ENCODE results near the gene ZNHIT2. TPM values are rescaled to one million over a fixed set of nuclear protein-coding genes. Genes with fewer than 3 reads are reported as not detected.

Gene ZNHIT2
- total and polyA plus RNA-seq, 2 of the 8 experiments (the other 6 are each of a cell fraction or from before 2014, with no cell fraction given) = 13.0 to 16.1 TPM

- TF ChIP-seq MAFK (IDR thresholded peaks at IDR 0.05; ENCODE audit: low read depth, low read length) (no peak), SP1 (IDR thresholded peaks at IDR 0.05; ENCODE audit: low read depth, low read length) (no peak), FOSL1 (IDR thresholded peaks at IDR 0.05; ENCODE audit: insufficient read depth, low read depth, low read length) (no peak), SUZ12 (IDR thresholded peaks at IDR 0.05; ENCODE audit: low read length) (no peak), BCL11A (IDR thresholded peaks at IDR 0.05; ENCODE audit: low read depth in 2 of 2, low read length in 2 of 2) (no peak), CTCF (IDR thresholded peaks at IDR 0.05; ENCODE audit: control extremely low read depth in 1 of 3, insufficient read depth in 1 of 3, low read depth in 1 of 3, low read length in 3 of 3) (no peak), MAX (IDR thresholded peaks at IDR 0.05) (no peak), JUND (IDR thresholded peaks at IDR 0.05; ENCODE audit: low read length) (no peak), HDAC2 (IDR thresholded peaks at IDR 0.05; ENCODE audit: borderline replicate concordance in 1 of 2, low read depth in 2 of 2, low read length in 2 of 2) (no peak), SAP30 (IDR thresholded peaks at IDR 0.05; ENCODE audit: insufficient read depth, insufficient replicate concordance, low read length) (no peak)
These were observed 27.9 kb downstream of the ZNHIT2 start (continued) for GRCh38 chr11:65089621-65090020.
